HG03066 (cell line): ENCODE measurements around the gene MLLT10.

ENCODE experiments used
- ATAC-seq: cut with Tn5 transposase; IDR thresholded peaks from one replicate; pipeline ENCODE4 v1.9.1; 2021; ENCODE audit warnings: low read depth; ENCODE audit not compliant: unreplicated experiment

Gene MLLT10

GRCh38 chr10:21500578-21500910 is 33.5 kb upstream of the MLLT10 start:
- ATAC-seq = no peak

GRCh38 chr10:21501091-21501490 is 32.9 kb upstream of the MLLT10 start:
- ATAC-seq = no peak

GRCh38 chr10:21501731-21502347 is 32.2 kb upstream of the MLLT10 start:
- no peak for ATAC-seq

DNA sequence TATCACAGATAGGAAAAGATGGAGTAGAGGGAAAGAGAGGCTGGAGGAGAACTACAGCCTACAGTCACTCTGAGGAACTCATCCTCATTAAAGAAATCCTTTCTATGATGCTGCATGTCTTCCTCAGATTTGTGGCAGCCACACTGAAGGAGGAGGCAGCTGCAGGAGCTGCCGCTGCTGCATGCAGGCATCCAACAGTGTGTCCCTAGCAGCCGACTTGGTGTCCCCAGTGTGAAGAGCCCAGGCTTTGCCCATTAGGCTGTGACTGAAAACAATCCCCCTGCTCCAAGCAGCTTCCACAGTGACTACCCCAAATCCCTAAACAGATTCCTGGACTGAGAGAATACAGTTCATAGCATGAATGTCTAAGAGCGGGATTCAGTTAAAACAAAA is 31.7 kb upstream of the MLLT10 start:
- no peak for ATAC-seq

DNA sequence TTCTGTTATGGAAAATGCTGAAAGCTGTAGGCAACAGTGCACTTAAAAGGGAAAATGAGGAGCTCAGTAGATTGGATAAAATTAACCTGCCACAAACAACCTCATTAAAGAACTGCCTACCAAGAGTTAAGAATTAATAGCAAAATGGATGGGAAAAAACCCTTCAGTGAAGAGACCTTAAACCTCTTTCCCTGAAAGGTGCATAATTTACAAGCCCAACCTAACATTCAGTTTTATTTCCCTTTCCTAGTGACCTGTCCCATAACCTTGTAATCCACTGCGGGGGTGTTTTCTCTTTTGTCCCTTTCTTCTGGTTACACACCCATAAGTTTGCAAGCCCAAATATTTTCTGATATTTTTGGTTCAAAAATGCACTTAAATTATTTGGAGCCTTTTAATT is 30.5 kb upstream of the MLLT10 start:
- no peak for ATAC-seq

DNA sequence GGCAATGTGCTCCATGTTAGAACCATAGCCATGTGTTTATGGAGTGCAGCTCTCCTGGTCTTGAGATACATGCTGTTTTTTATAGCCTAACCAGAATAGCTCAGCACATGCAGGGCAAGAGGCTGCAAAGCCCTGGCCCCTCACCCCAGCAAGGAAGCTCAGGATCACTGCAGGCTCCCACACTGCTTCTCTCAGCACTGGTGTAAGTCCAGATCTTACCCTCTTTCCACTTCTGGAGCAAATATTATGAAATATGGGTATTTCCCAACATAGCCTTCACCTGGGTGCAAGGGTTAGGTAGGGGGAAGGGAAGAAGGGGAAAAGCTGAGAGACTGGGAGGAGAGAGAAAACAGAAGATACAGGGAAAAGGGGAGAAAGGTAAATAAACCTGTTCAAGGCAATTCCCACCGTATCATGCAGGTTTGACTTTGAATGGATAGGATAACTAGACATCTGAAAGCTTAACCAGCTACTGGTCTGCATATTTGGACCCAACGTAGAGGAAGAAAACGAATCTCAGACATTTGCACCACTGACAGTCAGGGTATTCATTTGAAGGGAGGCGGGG is 28.2 kb upstream of the MLLT10 start:
- no peak for ATAC-seq

DNA sequence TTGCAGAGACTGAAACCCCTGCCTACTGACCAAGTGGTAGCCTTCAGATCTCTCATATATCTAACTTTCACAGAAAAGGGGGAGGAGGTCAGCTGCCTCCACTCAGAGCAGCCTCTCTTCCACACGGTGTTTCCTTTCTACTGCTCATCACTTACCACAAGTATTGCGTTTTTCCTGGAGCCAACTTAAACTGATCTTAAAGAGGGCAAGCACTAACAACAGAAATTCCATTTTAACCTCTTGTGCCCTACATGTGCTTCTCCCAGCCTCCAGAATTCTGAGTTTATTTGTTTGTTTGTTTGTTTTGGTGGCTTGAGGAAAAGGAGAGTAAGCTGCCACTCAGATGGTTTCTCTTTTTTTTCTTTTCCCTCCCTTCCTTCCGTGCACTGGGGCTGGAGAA is 27.7 kb upstream of the MLLT10 start:
- ATAC-seq = no peak

GRCh38 chr10:21507150-21507549 is 26.9 kb upstream of the MLLT10 start:
- ATAC-seq = no peak

GRCh38 chr10:21508706-21509331 is 25.2 kb upstream of the MLLT10 start:
- ATAC-seq = no peak

GRCh38 chr10:21509341-21510240 is 24.4 kb upstream of the MLLT10 start:
- ATAC-seq = no peak

DNA sequence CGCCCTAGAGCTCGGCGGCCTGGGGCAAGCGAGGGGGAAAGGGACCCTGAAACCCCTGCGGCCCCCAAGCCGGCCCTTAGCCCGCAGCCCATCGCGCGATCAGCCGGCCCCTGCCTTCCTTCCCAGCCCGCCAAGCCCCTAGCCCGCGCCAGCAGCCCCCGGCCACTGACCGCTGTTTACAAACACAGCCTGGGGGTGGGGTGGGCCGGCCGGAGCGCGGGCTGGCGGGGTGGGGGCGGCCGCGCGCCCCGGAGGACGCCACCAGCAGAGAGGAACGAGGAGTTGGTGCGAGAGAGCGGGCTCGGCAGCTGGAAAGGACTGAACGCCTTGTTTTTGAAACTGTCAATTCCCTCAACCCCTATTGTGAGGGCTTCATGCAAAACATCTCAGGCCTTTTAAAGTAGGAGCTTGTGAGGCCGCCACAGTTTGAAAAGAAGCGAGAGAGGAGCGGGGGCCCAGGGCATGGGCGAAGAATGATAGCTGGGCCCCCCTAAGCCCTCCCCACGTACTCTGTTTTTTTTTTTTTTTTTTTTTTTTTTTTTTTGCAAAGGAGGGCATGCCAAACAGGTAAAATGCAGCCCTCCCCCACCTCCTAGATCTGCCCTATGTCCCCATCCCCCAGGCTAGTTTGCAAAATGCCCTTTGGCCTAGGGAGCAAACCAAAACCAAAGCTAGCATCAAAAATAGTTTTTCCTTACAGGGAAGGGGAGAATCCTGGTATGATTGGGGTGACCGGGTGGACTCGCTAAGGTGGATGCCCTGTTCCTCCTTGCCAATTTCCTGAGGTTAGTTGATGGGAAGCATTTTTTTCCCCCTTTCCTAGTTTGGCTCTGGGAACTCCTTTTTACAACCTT is 23.6 kb upstream of the MLLT10 start:
- no peak for ATAC-seq

DNA sequence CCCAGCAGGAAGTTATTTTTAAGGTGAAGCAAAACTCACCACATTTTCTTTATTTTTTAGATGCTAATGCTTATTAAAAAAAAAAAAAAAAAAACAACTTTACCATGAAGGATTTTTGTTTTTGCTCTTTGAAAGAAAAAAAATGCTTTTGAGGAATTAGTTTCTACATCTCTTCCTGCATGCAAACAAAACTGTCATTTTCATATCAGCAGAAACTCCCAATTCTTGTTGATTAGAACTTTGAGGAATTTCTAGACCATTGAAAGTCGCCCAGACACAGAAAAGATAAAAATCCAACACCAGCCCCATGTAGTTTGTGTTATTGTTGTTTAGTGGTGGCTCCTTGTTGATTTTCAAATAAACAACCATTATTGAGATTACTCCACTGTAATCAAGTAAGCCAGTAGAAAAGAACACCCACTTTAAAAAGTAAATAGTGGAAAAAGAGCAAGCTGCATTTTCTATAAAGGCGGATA is 22.9 kb upstream of the MLLT10 start:
- ATAC-seq = no peak

DNA sequence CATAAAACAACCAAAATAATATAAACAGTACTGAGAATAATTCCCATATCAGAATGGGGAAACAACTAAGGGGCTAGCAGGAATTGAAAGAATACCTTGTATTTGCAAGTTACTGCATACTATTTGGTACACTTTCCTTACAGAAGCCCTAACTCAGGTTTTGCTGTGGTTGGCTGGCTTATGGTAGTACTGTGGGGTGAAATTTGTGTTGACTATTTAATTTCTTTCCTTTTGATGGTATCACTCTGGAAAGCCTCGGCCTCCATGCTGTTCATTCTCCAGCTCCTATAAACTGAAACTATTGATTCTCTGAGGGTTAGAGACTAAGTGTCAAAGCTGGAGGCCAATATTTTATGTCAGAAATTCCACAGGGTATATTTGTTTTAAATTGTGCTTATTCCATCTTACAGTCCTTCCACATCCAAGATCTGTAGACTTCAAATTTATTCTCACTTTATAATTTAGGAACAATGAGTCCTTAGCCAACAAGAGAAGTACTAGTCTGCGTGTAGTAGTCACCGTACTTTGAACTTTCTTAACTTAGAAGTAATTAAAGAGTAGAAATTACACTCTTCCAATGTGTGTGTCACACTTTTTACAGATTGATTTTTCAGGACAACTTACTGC is 22.0 kb upstream of the MLLT10 start:
- no peak for ATAC-seq

DNA sequence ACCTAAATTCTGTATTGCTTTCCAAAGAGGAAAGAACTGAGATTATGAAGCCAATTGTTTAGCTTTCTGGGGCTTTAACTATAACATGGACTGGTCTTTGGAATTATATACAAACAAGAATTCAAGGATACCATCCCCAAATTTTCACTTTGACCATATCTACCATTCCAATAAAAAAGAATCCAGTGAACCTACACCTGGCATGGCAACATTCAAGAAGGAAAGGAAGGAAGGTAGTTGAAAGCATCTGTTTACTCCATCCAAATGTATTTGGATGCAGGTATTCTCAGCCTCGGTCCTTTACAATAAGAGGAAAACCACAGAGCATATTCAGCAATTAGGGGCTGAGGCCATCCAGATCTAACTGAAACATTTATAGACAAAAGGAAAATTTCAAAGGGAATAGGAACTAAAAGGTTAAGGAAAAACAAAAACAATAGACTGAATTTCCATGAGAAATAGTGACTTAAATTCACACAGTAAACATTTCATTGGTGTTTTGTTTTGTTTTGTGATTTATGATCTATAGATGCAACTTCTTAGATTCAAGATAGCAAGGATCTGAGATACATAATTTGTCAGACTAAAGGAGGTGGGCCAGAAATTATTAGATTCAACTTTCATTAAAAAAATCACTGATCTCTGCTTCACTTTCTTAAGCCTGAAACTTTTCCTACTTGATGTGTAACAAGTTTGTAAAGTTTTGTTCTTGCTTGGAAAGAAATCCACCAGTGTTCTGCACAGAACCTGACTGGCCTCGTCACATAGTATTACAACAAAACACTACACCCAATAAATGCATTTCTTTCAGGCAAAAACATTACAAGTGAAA is 21.2 kb upstream of the MLLT10 start:
- ATAC-seq = no peak

GRCh38 chr10:21513405-21513788 is 20.6 kb upstream of the MLLT10 start:
- no peak for ATAC-seq

DNA sequence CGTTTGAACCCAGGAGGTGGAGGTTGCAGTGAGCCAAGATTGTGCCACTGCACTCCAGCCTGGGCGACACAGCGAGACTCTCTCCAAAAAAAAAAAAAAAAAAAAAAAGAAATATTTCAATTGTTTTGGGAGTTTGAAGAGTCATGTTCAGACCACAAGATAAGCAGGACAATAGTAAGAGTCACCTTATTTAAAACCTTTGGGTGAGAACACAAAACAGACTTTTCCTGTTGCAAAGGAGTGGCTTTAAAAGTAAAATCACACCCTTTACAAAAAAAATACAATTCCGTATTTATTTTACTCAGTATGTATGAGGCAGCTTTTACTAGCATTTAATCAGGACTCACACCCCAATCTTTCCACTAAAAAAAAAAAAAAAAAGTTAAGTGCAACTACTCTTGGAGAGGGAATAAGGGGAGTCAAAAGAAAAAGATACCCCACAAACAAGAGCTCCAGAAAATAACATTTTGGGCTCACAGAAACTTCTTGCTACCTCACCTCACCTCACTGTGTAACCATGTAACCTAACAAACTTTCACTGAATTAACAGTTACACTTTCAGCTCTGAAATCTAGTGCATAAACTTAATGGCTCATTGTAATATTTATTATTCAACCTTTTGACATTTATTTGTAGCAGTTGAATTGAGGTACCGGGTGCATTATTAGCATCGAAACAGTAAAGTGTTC is 19.8 kb upstream of the MLLT10 start:
- no peak for ATAC-seq

- ATAC-seq = no peak
Measured at GRCh38 chr10:21514818-21515351, 19.1 kb upstream of the MLLT10 start.
